Activated CD4-positive, CD25-positive, alpha-beta regulatory T cell treated with anti-CD3 and anti-CD28 coated beads, Interleukin-2, amount 50 U/mL, for 24 hours (primary cell): ENCODE results near the gene EYA2.
"Not testable (repeated sequence)": the region's sequence is repeated elsewhere in the genome, so short reads cannot be mapped to it uniquely, and the experiment has no call there.

ENCODE experiments used
- ATAC-seq, 2 donors: fragments of 150-1000 bp; cut with Tn5 transposase; one replicate each; pipeline ENCODE4 v1.10.0; 2021; ENCODE audit warnings: mild to moderate bottlenecking in 1 of 2, moderate library complexity in 1 of 2

The EYA2 gene

GRCh38 chr20:47149939-47150338 lies 255.3 kb downstream of the EYA2 start:
- no peak for ATAC-seq

GRCh38 chr20:47150403-47151152 lies 255.9 kb downstream of the EYA2 start:
- ATAC-seq = peak; percentile 56 to 58

- ATAC-seq = no peak
These were observed 257.4 kb downstream of the EYA2 start for GRCh38 chr20:47152068-47152467.

GRCh38 chr20:47154089-47154488 lies 259.4 kb downstream of the EYA2 start:
- ATAC-seq = no peak

GRCh38 chr20:47156301-47157137 lies 261.9 kb downstream of the EYA2 start:
- ATAC-seq = no peak

GRCh38 chr20:47159166-47159565 lies 264.5 kb downstream of the EYA2 start:
- ATAC-seq = no peak

- ATAC-seq = no peak
These were observed 265.6 kb downstream of the EYA2 start for GRCh38 chr20:47160240-47160639.

- no peak for ATAC-seq
These were observed 266.3 kb downstream of the EYA2 start for GRCh38 chr20:47160992-47161391.

- ATAC-seq = no peak
These were observed 266.8 kb downstream of the EYA2 start for GRCh38 chr20:47161411-47161810.

- no peak for ATAC-seq
These were observed 269.5 kb downstream of the EYA2 start for GRCh38 chr20:47164140-47164539.

GRCh38 chr20:47165376-47165865 lies 270.8 kb downstream of the EYA2 start:
- ATAC-seq = no peak

- ATAC-seq = no peak
These were observed 273.2 kb downstream of the EYA2 start for GRCh38 chr20:47167846-47168245.

GRCh38 chr20:47172579-47172978 lies 277.9 kb downstream of the EYA2 start:
- ATAC-seq = no peak

- no peak for ATAC-seq
These were observed 279.1 kb downstream of the EYA2 start for GRCh38 chr20:47173596-47174216.

- ATAC-seq = no peak
These were observed 280.0 kb downstream of the EYA2 start for GRCh38 chr20:47174456-47175243.

- no peak for ATAC-seq
These were observed 280.9 kb downstream of the EYA2 start for GRCh38 chr20:47175493-47175892.

GRCh38 chr20:47176217-47176616 lies 281.6 kb downstream of the EYA2 start:
- not testable (repeated sequence) for ATAC-seq

- ATAC-seq = no peak
These were observed 283.6 kb downstream of the EYA2 start for GRCh38 chr20:47178277-47178676.

GRCh38 chr20:47178851-47179250 lies 284.2 kb downstream of the EYA2 start:
- no peak for ATAC-seq

GRCh38 chr20:47179267-47179666 lies 284.6 kb downstream of the EYA2 start:
- no peak for ATAC-seq

- peak; percentile 67 to 75 for ATAC-seq
These were observed 286.6 kb downstream of the EYA2 start for GRCh38 chr20:47181056-47181862.

GRCh38 chr20:47183367-47183766 lies 288.7 kb downstream of the EYA2 start:
- no peak for ATAC-seq
